ENCODE data around the gene ZFYVE27.

- TF ChIP-seq CTCF (IDR thresholded peaks at IDR 0.05) (no peak), EZH2 (IDR thresholded peaks at IDR 0.05) (no peak)
These were observed 10.2 kb upstream of the ZFYVE27 start for GRCh38 chr10:97726636-97727178.

Measured in neural progenitor cell (in vitro differentiated cells).